ENCODE results near the gene NR1I3.

DNA sequence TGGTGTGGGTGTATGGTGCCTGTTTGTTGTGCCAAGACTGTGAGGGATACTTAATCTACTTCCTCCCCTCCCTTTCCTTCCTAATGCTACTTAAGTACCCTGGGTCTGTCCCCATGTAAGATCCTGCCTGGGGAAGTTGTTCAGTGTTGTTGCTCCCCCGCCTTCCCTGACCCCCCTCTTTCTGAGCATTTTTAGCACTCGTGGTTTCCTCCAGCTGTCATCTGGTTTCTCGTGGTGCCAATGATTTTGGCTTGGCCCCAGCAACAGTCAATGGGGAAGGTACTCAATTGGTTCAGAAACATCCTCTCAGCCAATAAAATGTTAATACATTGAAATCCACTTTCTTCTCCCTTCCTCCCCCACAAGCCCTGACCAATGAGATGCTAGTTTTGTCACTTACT, 52.7 kb downstream of the NR1I3 start:
- TF ChIP-seq, protein P1, sequence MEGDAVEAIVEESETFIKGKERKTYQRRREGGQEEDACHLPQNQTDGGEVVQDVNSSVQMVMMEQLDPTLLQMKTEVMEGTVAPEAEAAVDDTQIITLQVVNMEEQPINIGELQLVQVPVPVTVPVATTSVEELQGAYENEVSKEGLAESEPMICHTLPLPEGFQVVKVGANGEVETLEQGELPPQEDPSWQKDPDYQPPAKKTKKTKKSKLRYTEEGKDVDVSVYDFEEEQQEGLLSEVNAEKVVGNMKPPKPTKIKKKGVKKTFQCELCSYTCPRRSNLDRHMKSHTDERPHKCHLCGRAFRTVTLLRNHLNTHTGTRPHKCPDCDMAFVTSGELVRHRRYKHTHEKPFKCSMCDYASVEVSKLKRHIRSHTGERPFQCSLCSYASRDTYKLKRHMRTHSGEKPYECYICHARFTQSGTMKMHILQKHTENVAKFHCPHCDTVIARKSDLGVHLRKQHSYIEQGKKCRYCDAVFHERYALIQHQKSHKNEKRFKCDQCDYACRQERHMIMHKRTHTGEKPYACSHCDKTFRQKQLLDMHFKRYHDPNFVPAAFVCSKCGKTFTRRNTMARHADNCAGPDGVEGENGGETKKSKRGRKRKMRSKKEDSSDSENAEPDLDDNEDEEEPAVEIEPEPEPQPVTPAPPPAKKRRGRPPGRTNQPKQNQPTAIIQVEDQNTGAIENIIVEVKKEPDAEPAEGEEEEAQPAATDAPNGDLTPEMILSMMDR (IDR thresholded peaks at IDR 0.05) = no peak
- TF ChIP-seq POLR2A (IDR thresholded peaks at IDR 0.05) (no peak), EP300 (IDR thresholded peaks at IDR 0.05) (peak in 1 of 2 donors; percentile 70)

Measured in tibial nerve (tissue), 4 donors.